Right kidney (tissue), 1 donor: ENCODE data around the gene SIX5.
A peak's percentile ranks its signal among the peaks of the same experiment; 100 is the strongest.

Experiments
- DNase-seq: peaks from one replicate; pipeline ENCODE4 v3.0.0-alpha.2; 2016

SIX5 gene

DNA sequence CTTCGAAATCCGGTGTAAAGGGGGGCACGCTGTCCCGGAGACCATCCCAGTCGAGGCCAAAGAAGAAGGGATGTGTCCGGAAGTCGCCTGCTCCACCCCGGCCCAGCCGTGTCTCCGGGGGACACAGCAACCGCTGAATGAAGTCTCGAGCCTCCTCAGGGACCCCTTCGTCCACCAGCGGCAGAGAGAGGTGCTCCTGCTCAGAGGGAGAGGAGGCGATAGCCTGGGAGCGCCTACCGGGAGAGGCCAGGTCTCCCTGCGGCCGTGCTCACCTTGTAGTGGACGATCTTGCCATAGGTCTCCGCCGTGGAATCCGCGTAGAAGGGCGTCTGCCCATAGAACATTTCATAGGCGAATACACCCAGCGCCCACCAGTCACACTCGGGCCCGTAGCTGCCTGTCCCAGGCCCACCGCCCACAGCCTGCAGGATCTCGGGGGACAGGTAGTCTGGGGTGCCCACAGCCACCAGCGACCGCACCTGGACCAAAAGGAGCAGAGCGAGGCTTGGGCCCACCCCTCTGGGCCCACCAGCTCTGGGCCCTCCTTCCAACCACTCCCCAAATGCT lies 8.4 kb upstream of the SIX5 start:
- DNase-seq = no peak

DNA sequence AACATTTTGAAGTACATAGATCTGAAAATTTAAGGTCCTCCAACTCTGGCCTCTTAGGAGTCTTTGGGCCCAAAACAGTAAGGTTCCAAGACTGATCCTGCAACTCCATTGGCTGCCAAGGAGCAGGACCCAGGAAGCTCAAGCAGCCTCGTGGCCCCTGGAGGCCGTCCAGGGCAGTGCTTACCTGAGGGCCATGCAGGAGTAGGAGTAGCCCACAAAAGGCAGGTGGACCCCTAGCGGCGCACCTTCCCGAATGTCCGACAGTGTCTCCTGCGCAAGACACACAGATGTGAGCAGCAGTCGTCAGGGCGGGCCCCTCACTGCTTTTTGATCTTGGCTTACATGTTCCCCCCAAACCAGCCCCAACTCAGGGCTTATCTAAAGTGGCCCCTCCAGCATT lies 5.7 kb upstream of the SIX5 start:
- no peak for DNase-seq

DNA sequence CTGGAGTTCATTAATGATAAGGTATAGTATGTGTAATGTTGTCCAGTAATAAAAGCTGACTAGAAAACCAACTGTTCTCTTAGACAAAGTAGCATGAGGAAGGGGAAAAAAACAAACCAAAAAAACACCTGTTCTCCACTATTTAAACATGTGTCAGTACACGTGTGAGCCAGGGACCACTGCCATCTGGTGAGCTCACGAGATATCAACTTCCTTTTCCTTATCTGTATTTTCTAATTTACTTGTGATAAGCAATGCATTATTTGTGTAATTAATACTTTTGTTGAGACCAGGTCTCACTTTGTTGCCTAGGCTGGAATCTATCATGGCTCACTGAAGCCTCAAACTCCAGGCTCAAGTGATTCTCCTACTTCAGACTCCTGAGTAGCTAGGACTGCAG lies 4.3 kb upstream of the SIX5 start:
- no peak for DNase-seq

DNA sequence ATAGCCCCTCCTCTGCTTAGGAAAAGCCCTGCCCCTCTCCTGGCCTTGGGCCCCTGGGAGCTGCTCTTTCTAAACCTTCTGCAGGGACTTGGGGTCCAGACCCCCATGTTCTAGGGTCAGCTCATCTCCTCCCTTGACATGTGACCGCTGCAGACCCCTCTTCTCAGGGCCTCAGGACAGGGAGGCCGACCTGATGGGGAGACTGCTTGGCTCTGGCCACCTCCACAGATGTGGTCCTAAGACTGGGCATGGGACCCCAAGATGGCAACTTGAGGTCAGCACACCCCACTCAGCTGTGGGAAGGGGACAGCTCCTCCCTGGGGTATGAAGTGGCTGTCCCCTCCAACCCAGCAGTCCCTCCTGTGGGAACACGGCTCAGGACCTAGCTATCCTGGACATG lies 3.9 kb upstream of the SIX5 start:
- no peak for DNase-seq

DNA sequence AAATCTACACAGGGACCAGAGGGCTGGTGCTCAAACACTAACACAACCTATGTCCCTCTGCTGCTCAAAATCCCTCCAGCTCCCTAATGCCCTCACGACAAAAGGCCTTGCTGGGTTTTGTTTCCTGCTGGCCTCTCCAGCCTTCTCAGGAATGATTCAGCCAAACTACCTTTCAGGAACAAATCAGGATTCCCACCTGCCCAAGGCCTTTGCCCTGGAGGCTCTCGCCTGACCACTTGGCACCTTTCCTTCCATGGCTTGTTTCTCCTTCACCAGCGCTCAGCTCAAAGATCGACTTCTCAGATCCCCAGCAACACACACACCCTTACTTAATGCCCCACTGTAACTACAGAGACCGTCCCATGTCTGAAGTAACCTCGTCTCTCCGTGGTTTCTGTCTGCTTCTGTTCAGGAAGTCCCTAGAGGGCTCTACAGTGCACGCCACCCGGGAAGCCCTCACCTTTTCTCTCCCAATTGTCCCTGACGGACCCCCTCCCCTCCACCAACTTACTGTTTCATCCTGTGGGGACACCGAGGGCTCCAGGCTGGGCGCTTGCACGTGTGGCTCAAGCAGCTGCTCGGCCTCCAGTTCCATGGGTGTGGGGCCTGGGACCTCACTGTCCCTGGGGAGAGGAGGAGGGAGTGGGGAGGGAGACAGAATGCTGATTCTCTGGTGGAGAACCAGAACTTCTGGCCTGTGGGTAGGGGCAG lies 3.2 kb upstream of the SIX5 start:
- no peak for DNase-seq

DNA sequence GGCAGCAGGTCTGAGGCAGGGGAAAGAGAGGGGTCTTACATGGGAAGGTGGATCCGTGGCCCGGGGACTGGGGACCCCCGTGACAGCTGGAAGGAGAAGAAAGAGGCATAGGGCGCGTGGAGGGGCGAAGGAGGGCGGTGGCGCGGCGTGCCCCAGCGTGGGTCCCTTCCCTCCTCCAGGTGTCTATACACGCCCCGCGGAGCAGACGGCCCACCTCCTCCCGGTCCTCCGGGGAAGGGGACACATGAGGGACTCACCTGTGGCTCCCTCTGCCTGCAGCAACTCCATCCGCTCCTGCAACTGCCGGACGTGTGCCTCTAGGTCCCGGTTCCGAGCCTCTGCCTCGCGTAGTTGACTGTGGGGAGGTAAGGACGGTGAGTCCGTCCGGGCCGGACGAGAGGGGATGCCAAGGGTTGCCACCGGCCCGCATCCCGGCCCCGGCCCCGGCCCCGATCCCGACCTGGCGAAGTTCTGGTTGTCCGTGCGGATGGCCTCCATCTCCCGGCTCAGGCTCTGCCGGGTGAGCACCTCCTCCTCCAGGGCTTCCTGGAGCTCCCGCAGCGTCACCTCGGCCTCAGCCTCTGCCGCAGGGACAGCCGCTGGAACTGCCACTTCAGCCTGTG lies 2.4 kb upstream of the SIX5 start:
- peak; percentile 39 for DNase-seq

DNA sequence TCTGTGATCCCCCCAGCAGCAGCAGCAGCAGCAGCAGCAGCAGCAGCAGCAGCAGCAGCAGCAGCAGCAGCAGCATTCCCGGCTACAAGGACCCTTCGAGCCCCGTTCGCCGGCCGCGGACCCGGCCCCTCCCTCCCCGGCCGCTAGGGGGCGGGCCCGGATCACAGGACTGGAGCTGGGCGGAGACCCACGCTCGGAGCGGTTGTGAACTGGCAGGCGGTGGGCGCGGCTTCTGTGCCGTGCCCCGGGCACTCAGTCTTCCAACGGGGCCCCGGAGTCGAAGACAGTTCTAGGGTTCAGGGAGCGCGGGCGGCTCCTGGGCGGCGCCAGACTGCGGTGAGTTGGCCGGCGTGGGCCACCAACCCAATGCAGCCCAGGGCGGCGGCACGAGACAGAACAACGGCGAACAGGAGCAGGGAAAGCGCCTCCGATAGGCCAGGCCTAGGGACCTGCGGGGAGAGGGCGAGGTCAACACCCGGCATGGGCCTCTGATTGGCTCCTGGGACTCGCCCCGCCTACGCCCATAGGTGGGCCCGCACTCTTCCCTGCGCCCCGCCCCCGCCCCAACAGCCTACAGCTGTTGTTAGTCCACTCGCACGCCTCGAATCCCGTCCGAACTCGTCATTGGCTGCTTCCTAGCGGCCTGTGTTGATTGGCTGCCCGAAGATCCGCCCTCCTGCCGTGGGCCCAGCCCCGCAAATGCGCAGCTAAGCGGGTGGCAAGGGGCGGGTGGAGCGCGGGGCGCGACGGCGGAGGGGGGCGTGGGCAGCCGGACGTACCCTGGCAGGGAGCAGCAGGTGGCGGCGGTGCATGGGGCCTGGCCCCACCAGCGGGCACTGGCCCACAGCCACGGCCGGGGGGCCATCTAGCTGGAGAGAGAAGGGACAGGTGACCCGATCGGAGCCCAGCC lies 1.4 kb upstream of the SIX5 start:
- peak; percentile 100 for DNase-seq

DNA sequence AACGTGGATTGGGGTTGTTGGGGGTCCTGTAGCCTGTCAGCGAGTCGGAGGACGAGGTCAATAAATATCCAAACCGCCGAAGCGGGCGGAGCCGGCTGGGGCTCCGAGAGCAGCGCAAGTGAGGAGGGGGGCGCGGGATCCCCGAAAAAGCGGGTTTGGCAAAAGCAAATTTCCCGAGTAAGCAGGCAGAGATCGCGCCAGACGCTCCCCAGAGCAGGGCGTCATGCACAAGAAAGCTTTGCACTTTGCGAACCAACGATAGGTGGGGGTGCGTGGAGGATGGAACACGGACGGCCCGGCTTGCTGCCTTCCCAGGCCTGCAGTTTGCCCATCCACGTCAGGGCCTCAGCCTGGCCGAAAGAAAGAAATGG lies 754 bp upstream of the SIX5 start:
- peak; percentile 87 for DNase-seq

DNA sequence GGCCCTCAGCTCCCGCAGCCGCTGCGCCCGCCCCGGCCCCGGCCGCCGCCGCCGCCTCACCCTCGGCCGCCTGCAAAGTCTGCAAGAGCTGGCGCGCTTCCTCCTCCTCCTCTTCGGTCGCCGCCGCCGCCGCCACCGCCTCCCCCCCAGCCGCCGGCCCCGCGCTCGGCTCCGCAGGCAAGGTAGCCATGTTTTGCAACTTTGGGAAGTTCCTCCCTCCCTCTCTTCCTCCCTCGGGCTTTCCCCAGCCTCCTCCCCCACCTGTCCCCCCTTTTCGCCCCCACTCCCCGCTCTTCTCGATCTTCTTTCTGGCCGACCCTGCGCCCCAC lies 433 bp downstream of the SIX5 start:
- DNase-seq = no peak

DNA sequence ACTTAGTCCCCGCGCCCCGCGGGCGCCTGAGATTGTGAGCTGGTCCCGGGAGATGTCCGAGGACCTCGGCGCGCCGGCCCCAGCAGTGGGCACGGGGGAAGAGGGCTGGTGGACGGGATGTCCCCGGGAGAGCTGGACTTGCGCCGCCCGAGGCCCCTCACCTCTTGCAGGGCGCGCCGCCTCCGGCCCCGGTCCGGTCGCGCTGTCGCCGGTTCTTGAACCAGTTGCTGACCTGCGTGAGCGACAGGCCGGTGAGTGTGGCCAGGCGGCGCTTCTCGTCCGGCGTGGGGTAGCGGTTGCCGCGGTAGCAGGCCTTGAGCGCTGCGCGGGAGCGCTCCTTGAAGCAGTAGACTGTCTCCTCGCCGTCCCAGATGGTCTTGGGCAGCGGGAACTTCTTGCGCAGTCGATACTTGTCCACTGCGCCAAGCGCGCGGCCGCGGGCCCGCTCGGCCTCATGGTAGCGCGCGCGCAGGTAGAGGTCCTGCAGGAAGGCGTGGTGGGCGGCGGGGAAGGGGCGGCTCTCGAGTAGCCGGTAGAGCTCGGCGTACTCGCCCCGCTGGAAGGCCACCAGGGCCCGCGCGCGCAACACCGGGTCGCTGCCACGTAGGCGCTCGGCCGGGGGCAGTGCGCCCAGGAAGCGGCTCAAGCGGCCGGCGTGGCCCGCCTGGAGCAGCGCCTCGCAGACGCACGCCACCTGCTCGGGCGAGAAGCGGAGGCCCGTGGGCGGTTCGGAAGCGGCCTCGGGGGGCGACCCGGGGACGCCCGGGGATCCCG lies 984 bp downstream of the SIX5 start:
- DNase-seq = peak; percentile 87

DNA sequence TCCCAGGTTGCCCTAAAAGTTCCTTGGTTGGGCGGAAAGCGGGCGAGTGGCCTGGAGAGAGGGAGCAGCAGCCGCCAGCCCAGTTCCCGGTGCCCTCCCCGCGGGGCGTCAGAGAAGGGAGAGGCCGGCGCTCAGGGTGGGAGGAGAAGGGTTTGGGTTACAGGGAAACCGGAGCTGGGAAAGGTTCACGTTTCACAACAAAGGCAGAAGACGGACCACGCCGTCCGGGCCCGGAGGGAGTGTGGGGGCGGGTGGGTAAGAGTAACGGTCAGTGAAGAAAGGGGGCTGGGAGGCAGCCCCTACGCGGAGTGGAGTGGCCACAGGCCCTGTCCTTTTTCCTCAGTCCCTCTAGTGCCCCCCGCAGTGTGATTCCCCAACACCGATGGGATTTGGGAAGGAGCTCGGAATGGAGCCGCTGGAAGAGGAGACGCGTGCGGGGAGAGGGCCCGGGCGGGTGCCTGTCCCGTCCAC lies 1.6 kb downstream of the SIX5 start:
- peak; percentile 83 for DNase-seq

DNA sequence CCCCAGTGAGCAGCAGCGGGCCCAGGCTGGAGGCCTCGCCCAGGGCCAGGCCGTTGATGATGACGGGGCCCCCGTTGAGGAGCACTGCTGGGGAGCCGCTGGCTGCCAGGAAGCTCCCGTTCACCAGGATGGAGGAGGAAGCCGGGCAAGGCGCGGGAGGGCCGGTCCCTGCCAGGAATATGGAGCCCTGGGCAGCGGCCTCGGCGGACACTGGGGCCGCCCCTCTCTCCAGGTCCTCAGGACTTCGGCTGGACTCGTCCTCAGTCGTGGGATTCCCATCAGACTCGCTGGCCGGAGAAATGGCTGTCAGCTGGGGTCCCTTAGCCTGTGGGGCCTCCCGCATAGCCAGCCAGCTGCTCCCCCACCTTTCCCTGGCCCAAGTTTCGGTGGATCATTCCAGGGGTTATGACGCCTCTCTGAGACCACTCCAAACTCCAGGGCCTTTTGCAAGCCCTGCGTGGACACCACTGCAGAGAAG lies 2.1 kb downstream of the SIX5 start:
- no peak for DNase-seq

DNA sequence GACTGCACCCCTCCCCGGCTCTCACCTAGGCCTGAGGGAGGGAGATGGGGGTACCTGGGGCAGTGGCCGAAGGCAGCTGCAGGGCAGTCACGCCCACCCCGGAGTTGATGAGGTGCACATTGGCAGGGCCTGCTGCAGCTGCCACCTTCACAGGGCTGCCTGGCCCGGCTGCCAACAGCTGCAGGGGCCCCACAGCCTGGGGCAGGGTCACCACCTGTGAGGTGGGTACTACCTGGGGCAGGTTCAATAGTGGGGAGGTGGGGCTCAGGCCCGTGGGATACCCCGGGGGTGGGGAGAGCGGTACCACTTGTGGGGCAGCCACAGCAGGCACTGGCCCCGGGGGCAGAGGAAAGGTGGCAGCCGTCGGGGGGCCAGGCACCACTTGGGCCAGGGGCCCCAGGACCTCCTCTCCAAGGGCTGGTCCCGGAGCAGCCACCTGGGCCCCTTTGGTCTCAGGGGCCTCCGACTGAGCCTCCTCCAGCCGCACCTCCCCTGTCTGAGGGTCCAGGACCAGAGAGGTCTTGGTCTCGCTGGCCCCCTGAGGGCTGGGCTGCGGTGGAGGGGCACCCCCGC lies 2.7 kb downstream of the SIX5 start:
- no peak for DNase-seq

DNA sequence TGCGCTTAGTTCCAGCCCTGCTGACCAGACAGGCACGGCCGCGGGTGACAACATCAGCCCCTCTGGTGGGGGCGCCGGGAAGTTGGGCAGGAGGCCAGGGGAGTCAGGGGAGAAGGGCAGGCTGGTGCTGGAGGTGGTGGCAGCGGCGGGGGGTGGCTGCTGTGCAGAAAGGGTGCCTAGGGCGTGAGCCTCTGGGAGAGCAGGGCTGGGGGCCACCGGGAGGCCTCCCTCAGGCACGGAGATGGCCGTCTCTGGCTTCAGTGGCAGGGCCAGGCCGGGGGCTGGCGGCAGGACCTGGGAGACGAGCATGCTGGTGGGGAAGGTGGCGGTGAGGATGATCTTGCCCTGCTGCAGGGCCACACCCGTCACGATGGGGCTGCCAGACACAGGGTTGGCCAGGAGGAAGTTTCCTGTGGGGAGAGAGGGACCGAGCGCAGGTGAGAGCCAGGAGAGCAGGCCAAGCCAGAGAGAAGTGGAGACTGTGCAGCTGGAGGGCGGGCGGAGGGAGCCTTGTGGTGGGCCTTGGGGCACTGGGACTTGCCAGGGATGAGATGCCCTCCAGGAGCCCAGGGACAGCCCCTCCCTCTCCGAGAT lies 3.3 kb downstream of the SIX5 start:
- no peak for DNase-seq

DNA sequence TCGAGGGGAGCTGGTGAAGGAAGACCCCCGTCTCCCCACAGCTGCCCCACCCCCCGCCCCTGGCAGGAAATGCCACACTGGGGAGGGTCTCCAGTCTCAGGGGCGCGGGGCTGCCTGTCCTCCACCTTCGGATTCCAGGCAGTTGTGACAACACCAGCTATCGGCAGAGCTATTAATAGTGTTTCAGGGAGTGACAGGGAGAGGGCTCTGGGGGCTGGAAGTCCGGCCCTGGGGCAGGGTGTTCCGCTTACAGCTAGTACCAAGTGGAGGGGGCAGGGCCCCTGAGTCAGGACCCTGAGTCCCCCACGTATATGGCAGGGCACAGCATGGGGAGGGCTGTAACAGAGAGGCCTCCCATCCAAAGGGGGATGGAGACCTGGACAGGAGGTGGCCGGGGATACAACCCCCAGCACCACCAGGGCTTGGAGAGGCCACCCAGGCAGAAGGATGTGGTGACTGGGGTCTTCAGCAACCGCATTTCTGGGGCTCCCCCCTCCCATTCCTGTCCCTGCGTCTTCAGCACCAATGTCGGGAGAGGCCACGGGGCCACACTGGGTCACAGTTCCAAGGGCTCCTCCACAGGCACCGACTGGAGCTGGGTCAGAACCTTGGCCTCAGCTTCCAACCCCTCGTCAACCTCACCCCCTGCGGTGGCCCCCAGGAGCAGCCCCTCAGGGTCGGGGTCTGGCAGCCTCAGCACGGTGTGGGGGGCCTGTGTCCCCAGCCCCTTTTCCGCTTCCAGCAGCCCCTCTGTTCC lies 3.9 kb downstream of the SIX5 start:
- DNase-seq = no peak

DNA sequence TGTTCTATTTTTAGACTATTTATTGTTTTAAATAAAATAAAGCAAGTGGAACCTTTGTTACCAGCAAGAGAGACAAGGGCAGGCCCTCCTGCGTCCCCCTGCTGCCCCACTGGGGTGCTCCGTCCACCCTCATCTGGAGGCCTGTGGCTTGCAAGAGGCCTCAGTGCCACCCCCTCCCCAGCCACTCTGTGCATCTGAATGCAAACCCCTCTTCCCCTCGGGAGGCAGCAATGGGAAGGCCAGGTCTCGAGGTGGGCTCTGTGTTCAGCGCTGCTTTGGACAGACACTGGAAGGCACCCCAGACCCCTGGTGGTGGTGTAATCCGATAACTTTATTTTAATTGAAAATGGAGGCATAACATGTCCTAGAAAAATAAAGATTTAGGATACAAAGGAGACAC lies 4.6 kb downstream of the SIX5 start:
- peak; percentile 50 for DNase-seq

DNA sequence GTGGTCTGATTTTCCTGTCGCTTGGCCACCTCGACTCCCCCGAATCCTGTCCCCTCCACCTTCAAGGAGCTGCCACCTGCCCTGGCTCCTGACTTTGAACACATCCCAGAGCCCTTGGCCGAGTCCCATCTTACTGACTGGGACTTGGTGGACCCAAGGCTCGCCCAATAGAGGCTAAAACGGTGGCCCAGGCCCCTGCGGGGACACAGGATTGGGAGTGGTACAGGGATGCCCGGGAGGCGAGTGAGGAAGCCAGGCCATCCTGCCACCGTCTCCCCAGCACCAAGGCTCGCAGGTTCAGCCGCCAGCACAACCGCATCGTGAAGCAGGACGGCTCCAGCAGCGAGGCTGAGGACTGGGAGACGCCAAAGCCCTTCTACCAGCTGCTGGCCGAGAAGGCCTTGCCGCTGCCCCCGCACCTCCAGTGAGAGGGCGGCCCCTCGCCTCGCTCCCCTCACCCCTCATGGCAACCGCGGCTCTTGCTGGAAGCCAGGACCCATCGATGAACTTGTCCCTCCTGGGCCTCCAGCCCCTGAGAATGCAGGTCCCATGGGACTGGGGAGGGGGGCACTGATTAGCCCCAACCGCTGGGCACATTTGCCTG lies 5.3 kb downstream of the SIX5 start:
- no peak for DNase-seq

DNA sequence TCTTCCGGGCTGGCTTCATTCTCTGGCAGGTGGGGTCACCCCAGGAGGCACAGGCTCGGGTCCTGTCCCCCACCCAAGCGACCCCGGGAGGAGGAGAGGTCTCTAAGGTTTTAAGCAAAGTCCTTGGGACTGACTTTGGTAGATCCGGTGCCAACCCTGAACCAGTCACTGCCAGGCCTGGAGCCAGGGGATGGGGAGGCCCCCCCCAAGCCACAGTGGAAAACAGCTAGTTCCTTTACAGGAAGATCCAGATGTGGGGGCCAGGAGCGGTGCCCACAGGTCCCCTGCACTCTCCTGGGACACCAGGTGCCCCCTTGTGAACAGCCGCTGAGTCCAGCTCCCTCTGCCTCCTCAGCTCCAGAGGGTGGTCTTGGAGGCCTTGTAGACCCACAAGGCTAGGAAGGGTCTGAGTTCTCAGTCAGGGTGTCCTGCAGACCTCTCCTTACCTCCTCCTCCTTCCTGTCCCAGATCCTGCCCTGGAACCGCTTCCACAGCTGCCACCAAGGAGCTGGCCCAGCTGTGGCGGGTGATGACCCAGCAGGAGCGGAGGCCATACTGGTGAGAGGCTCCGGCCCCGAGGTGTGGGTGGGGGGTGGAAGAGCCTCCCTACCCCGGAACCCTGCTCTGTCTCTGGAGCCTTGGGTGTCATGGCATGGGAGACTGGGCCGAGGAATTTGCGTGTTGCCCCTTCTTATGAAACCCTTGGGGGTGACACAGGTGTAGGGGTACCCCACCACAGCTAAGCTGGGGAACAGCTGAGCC lies 6.0 kb downstream of the SIX5 start:
- DNase-seq = no peak

DNA sequence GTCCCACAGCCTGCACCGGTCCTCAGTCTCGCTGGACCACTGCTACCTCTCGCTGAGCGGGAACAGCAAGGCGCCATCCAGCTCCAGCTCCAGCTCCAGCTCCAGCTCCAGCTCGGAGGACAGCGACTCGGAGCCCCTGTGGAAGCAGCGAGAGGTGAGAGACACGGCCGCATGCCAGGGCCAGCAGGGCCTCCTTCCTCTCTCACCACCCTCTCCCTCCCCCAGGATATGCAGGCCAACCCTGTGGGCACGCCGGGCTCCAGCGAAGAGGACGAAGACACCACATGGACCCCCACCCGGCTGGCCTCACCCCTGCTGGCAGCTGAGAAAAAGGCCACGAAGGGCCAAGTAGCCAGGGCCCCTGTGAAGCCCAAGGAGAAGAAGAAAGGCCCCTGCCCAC lies 7.3 kb downstream of the SIX5 start:
- no peak for DNase-seq
